Nephron (organoid): ENCODE results near the gene TLCD1.
"Not testable (repeated sequence)": the region's sequence is repeated elsewhere in the genome, so short reads cannot be mapped to it uniquely, and the experiment has no call there.

Experiments
- H3K27ac Mint-ChIP-seq, 3 experiments: 2 replicates each; pipeline ENCODE4 v1.8.0; 2020; ENCODE audit warnings: mixed read lengths in 3 of 3, mild to moderate bottlenecking in 2 of 3, moderate library complexity in 1 of 3
- H3K27me3 Mint-ChIP-seq: 2 replicates; pipeline ENCODE4 v1.8.0; 2021; ENCODE audit warnings: low read depth, mild to moderate bottlenecking, moderate library complexity, mixed read lengths
- H3K36me3 Mint-ChIP-seq: 2 replicates; pipeline ENCODE4 v1.8.0; 2020; ENCODE audit warnings: low read depth, mixed read lengths
- H3K4me1 Mint-ChIP-seq: 2 replicates; pipeline ENCODE4 v1.8.0; 2020; ENCODE audit warnings: mixed read lengths
- H3K4me3 Mint-ChIP-seq, 3 experiments: 2 replicates each; pipeline ENCODE4 v1.8.0; 2020; ENCODE audit warnings: mild to moderate bottlenecking in 3 of 3, mixed read lengths in 3 of 3, moderate library complexity in 2 of 3
- H3K9me3 Mint-ChIP-seq: 2 replicates; pipeline ENCODE4 v1.8.0; 2020; ENCODE audit warnings: mixed read lengths
- TF ChIP-seq, protein P1 (sequence below), 3 experiments: fragments of 200-600 bp; sonication (generic); IDR thresholded peaks; one replicate each; pipeline ENCODE4 v1.5.0; 2021; ENCODE audit warnings: antibody characterized with exemption in 3 of 3; ENCODE audit not compliant: unreplicated experiment in 3 of 3

TLCD1 gene

DNA sequence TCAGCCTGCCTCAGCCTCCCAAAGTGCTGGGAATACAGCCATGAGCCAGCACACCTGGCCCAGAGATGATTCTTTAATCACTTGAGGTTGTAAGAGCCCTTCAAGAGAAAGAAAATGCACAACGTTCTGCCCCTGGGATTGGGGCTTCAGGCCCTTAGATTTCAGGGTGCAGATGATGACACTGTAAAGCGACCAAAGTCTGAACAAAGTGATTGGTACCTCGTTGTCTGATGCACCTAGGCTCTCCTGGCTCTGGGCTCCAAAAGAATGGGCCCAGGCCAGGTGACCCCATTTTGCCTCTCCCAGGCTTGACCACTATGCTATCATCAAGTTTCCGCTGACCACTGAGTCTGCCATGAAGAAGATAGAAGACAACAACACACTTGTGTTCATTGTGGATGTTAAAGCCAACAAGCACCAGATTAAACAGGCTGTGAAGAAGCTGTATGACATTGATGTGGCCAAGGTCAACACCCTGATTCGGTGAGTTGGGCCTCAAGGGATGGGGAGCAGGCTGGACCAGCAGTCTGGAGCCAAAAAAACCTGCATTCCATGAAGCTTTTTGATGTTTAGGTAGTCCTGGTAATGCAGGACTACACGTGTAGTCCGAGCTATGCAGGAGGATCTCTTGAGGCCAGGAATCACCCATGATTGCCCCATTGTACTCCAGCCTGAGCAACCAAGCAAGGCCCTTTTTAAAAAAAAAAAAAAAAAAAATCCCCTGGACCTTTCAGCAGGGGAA, 3.4 kb downstream of the TLCD1 start:
- H3K27ac Mint-ChIP-seq, result no peak overlapping the region
- H3K36me3 Mint-ChIP-seq, result peaks cover 51% of the 10 kb centered on the region
- H3K9me3 Mint-ChIP-seq, result no peaks in the 10 kb centered on the region
- TF ChIP-seq, protein P1, sequence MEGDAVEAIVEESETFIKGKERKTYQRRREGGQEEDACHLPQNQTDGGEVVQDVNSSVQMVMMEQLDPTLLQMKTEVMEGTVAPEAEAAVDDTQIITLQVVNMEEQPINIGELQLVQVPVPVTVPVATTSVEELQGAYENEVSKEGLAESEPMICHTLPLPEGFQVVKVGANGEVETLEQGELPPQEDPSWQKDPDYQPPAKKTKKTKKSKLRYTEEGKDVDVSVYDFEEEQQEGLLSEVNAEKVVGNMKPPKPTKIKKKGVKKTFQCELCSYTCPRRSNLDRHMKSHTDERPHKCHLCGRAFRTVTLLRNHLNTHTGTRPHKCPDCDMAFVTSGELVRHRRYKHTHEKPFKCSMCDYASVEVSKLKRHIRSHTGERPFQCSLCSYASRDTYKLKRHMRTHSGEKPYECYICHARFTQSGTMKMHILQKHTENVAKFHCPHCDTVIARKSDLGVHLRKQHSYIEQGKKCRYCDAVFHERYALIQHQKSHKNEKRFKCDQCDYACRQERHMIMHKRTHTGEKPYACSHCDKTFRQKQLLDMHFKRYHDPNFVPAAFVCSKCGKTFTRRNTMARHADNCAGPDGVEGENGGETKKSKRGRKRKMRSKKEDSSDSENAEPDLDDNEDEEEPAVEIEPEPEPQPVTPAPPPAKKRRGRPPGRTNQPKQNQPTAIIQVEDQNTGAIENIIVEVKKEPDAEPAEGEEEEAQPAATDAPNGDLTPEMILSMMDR (IDR thresholded peaks at IDR 0.05; ENCODE audit: unreplicated experiment in 3 of 3), result no peak
- peaks cover 61% of the 10 kb centered on the region for H3K4me1 Mint-ChIP-seq
- peak overlapping the region; percentile 61 to 100 (median 95) for H3K4me3 Mint-ChIP-seq
- no peaks in the 10 kb centered on the region for H3K27me3 Mint-ChIP-seq

DNA sequence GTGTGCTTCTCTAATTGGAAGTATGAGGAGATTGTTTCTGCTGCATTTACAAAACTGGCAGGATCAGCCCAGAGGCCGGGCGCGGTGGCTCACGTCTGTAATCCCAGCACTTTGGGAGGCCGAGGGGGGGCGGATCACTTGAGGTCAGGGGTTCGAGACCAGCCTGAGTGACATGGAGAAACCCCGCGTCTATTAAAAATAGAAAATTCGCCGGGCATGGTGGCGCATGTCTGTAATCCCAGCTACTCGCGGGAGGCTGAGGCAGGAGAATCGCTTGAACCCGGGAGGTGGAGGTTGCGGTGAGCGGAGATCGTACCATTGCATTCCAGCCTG, 5.1 kb downstream of the TLCD1 start:
- Mint-ChIP-seq H3K4me1 (peaks cover 67% of the 10 kb centered on the region), H3K4me3 (peak overlapping the region; percentile 95 to 100 (median 98)), H3K27ac (peak overlapping the region; percentile 99 to 100 (median 99)), H3K36me3 (peaks cover 53% of the 10 kb centered on the region)
- H3K27me3 Mint-ChIP-seq, H3K9me3 Mint-ChIP-seq: not testable (repeated sequence)

DNA sequence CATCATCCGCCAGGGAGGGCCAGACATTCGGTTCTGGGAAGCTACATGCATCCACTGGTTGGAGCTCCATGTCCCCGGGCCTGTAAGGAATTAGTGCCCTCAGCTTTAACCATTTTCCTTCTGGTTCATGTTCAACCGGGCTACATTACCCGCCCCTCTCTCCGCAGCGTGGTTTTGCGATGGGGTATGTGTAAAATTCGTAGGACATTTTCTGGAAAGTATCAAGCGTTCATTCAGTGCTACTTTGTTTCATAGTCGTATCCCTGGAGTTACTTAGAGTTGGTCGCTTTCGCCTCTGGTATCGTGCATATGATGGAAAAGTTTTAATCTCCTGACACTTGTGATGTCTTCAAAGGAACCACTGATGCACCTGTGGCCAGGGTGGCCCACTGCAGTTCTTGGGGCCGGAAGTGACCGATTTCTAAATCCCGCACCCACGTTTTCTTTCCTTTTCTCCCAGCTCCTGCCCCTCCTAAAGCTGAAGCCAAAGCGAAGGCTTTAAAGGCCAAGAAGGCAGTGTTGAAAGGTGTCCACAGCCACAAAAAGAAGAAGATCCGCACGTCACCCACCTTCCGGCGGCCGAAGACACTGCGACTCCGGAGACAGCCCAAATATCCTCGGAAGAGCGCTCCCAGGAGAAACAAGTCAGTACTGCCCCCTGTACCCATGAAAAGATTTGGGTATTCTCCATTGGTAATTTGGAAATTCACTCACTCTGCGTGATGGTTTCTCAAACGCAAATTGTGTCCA, 5.6 kb downstream of the TLCD1 start:
- TF ChIP-seq, protein P1 (IDR thresholded peaks at IDR 0.05; ENCODE audit: unreplicated experiment in 3 of 3), result no peak
- Mint-ChIP-seq H3K4me3 (peak overlapping the region; percentile 95 to 100 (median 98)), H3K9me3 (no peaks in the 10 kb centered on the region), H3K27me3 (no peaks in the 10 kb centered on the region), H3K27ac (peak overlapping the region; percentile 99 to 100 (median 99)), H3K4me1 (peaks cover 70% of the 10 kb centered on the region), H3K36me3 (peaks cover 56% of the 10 kb centered on the region)

DNA sequence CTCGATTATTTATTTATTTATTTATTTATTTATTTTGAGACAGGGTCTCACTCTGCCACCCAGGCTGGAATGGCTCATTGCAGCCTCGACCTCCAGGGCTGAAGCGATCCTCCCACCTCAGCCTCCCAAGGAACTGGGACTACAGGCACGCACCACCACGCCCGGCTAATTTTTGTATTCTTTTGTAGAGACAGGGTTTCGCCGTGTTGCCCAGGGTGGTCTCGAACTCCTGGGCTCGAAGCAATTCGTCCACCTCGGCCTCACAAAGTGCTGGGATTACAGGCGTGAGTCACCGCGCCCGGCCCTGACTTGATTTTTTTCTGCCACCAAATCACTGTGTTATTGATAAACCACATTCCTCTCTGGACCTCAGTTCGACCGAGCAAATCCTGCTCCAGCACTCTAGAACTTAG, 7.0 kb downstream of the TLCD1 start:
- Mint-ChIP-seq H3K27me3 (no peaks in the 10 kb centered on the region), H3K9me3 (no peaks in the 10 kb centered on the region), H3K4me3 (peak overlapping the region; percentile 95 to 100 (median 98)), H3K27ac (peak overlapping the region; percentile 99 to 100 (median 99)), H3K36me3 (peaks cover 57% of the 10 kb centered on the region), H3K4me1 (peaks cover 60% of the 10 kb centered on the region)
- TF ChIP-seq, protein P1 (IDR thresholded peaks at IDR 0.05; ENCODE audit: unreplicated experiment in 3 of 3), result no peak

DNA sequence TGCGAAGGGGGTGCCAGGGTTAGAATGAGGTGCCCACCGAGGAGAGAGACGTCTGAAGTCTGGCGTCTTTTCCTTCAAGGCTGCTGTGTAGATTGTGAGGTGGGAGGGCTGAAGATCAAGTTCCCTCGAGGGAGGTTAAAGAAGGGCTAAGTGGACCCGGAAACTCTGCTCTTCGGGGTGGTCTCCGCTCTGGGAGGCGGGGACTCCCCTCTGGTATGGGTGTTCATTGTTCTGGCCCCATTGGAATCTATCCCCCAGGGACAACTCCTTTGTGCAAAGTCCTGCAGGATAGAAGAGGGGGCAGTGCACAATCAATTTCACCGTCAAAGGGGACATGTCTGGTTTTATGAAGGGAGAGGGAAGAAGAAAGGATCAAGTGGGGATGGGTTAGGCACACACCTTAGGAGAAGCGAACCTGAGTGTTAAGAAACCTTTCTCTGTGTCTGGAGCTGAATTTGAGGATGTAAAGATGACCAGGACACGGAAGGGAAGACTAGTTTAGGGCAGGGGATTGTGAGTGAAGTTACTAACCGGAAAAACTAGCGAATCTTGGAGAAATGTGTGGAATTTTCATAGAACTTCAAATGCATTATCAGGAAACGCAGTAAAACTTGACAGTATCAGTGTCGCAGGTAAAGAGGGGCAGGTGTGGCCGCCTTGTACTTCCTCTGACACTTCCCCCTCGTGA, 7.6 kb downstream of the TLCD1 start:
- Mint-ChIP-seq H3K4me3 (peak overlapping the region; percentile 86 to 91 (median 88)), H3K36me3 (peaks cover 56% of the 10 kb centered on the region), H3K9me3 (no peaks in the 10 kb centered on the region), H3K4me1 (peaks cover 56% of the 10 kb centered on the region), H3K27ac (peak overlapping the region; percentile 99 to 100 (median 99)), H3K27me3 (no peaks in the 10 kb centered on the region)
- TF ChIP-seq, protein P1 (IDR thresholded peaks at IDR 0.05; ENCODE audit: unreplicated experiment in 3 of 3), result no peak
